ENCODE measurements around the gene PPP2R2D.
A peak's percentile ranks its signal among the peaks of the same experiment; 100 is the strongest.

Gene PPP2R2D

GRCh38 chr10:131900350-131901152, at the start of gene PPP2R2D:
PPP2R2D (plus strand) TSS chr10:131901008; CDS start chr10:131901149, 141 bp downstream.
- DNase-seq (ENCODE audit: low spot score), result peak; percentile 94

GRCh38 chr10:131851346-131851745, 49.5 kb upstream of the PPP2R2D start:
- no peak for DNase-seq (ENCODE audit: low spot score)

GRCh38 chr10:131852176-131852822, 48.5 kb upstream of the PPP2R2D start:
- no peak for DNase-seq (ENCODE audit: low spot score)

GRCh38 chr10:131852823-131853609, 47.8 kb upstream of the PPP2R2D start:
- no peak for DNase-seq (ENCODE audit: low spot score)

DNA sequence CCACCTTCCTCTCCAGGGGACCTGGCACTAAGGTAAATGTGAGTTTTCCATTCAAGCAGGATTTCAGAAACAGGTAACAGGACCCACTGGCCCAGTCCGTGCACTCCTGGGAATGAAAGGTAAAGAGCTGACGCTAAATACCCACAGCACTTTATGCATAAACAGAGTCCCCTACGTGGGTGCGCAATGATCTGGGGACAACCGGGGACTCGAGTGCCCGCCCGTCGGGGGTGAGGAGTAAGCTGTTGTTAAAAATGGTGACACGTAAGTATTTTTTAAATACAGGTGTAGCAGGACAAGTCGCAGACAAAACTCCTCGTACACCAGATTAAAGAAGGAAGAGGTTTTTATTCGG, 47.2 kb upstream of the PPP2R2D start:
- no peak for DNase-seq (ENCODE audit: low spot score)

- DNase-seq (ENCODE audit: low spot score), result peak; percentile 47
Measured at GRCh38 chr10:131854579-131855335, 46.1 kb upstream of the PPP2R2D start.

DNA sequence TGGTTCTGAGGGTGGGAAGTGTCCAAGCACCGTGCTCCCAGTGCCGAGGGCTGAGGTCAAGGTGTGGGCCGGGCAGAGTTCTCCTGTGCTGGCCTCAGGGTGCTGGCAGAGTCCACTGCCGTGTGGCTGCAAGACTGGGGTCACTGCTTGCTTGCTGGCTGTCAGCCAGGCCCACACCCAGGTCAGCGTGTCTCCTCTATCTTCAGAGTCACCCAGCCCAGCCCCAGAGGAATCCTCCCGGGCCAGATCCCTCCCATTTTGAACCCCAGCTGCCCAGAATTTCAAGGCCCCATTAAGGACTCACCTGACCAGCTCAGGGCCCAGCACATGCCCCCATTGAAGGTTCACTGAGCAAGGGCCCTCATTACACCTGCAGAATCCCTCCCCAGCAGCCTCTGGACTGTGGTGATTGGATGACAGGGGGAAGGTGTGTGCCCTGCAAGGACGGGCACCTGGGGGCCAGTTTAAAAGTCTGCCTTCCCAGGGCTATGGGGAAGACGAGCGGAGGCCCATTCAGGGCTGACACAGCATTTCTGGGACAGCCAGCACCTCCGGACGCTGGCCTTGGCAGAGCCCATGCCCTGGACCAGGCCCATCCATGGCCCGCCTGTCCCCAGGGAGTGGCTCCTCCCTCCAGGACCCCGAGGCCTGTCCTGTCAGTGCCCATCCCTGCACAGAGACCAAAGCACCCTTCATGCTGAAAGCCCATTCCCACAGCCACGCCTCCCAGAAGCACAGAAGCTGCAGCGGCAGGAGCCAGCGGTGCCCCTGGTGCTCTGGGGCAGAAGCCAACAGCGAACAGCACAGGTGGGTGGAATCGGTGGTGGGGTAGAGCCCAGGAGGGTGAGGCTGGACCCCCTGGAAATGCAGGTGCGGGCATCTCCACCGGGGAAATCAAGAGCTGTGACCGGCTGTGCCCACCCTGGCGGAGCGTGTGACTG, 45.1 kb upstream of the PPP2R2D start:
- DNase-seq (ENCODE audit: low spot score), result no peak

GRCh38 chr10:131856441-131857094, 44.2 kb upstream of the PPP2R2D start:
- no peak for DNase-seq (ENCODE audit: low spot score)

DNA sequence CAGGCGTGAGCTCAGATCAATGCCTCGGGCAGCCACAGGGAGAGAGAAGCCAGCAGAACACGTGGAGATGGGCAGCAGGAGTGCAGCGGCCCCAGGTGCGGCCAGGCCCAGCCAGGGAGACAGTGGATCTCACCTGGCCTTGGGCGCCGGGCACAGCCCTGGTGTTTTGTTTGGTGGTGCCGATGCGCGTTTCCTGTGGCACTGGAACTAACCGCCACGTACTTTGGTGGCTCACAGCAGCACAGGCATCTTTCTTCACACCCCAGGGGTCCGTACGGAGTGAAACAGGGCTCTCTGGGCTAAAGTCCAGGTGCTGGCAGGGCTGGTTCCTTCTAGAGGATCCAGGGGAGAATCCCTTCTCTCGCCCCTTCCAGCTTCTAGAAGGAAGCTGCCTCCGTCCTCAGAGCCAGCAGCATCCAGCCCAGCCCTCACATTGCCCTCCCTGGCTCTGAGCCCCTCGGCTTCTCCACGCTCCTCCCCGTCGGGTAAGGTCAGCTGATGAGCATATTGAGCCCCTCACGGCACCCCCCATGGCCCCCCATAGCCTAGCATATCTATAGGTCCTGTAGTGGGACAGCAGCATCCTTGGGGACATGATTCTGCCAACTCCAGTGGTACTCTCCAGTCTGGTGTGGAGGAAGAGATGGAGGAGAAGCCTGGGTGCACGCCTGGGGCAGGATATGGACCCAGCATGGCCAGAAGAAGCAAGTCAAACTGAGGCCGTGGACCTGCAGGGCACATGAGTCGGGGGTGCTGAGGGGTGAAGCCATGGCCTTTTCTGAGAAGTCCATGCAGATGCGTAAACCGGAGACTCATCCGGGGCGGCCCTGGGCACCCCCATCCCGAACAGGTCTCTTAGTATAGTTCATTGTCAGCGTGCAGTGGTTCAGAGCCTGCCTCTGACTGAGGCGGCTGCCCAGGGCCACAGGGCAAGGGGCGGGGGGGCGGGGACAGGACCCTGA, 43.4 kb upstream of the PPP2R2D start:
- DNase-seq (ENCODE audit: low spot score), result no peak

DNA sequence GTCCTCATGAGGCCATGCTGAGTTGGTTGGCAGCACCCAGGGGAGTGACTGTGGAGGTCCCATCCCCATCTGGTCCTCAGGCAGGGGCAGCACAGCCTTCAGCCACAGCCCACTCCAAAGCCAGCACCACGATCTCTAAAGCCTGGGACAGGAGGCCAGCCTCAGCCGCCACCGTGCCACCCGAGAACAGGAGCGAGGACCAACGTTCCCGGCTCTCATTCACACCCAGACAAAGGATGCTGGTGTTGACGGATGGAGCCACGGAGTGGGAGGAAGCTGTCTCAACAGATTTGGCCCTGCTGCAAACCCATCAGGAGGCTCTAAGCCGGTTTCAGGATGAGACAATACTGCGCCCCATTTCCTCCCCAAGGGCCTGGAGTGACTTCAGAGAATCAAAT, 42.7 kb upstream of the PPP2R2D start:
- DNase-seq (ENCODE audit: low spot score), result no peak

DNA sequence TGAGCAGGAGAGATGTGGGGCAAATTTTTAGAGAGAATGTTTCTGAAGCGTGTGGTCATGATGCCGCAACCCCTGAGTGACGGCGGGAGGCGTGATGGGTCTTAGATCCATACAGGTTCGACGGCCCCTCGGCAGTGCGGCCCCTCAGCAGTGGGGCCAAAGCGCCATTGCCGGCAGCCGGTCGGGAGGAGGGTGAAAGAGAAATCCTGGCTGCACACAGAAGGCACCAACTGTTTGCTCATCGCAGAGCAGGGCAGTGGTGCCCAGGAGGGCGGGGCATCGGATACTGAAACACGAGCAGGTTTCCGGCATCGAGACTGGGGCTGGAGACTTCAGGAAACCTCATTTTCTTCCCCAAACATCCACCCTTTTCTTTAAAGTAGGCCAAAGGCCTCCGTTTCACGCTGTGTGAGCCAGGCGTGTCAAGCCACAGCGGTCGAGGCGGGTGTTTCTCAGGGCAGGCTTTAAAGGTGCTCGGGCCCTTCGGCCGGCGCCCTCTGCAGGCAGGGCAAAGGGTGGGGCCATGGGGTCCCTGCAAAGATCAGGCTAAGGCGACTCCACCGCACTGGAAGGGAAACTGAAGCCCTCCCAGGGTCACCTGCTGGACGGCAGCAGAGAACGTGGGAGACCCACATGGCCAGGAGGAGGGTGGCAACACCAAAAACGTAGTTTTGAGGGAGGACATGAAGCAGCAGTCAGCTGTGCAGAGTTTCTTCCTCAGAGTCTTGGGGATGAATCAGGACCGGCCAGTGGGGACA, 42.0 kb upstream of the PPP2R2D start:
- no peak for DNase-seq (ENCODE audit: low spot score)

GRCh38 chr10:131859341-131860020, 41.3 kb upstream of the PPP2R2D start:
- DNase-seq (ENCODE audit: low spot score), result no peak

GRCh38 chr10:131860311-131860710, 40.5 kb upstream of the PPP2R2D start:
- DNase-seq (ENCODE audit: low spot score), result no peak

DNA sequence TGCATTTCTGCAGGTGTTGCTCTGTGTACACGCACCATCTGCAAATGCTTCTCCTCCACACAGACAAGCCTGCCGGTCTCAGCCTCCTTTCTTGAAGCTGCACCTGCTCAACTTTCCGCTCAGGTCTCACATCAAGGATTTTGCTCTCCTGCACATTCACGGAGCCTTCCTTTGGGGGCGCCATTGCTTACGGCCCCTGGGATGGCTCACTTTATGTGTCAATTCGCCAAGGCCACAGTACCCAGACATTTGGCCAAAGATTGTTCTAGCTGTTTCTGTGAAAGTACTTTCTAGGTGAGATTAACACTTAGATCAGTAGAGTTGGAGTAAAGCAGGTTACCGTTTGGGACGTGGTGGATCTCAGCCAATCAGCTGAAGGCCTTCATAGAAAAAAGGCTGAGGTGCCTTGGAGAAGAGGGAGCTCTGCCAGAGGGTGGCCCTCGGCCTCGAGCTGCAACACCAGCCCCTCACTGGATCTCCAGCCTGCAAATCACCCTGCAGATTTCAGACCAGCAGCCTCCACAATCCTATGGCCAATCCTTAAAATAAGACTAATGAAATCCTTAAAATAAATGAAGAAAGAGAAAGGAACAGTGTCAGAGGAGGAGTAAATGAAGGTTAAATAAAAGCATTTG, 39.9 kb upstream of the PPP2R2D start:
- DNase-seq (ENCODE audit: low spot score), result no peak

DNA sequence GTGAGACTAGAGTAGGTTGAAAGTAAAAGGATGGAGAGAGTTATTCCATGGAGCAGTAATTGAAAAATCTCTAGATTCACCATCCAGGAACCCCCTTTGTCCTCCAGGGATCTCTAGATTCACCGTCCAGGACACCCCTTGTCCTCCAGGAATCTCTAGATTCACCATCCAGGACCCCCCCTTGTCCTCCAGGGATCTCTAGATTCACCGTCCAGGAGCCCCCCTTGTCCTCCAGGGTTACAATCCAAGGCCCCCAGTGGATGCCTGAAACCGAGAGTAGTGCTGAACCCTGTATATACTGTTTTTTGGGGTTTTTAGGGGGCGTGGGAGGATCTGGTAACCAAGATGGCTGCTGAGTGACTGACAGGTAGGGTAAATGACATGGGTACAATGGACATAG, 38.3 kb upstream of the PPP2R2D start:
- DNase-seq (ENCODE audit: low spot score), result no peak

DNA sequence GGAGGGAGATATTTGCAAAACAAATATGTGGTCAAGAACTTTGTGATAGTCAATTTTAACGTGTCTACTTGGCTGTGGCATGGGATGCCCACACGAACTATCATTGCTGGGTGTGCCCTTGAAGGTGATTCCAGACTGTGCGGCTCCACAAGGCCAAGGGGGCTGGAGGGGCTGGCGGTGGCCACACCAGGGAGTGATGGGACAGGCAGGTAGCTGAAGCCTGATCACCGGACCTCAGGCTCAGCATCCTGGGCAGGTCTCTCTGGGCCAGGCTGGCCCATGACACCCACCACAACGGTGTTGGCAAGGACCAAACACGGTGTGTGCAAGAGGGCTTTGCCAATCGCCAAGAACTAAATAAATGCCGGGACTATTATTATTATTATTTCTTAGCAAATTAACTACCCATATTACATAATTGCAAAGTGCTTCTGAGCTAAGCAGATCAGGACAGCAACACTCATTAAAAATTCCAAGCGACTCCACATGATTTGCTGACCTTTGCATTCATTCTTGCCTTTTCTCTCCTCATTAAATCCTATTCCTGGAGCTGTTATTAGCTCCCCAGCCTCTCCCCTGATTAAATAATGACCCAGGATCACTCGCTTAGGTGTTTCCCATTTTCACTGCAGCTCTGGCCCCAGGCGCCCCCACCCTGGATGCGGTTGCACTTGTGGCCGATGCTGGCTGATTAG, 35.4 kb upstream of the PPP2R2D start:
- no peak for DNase-seq (ENCODE audit: low spot score)

DNA sequence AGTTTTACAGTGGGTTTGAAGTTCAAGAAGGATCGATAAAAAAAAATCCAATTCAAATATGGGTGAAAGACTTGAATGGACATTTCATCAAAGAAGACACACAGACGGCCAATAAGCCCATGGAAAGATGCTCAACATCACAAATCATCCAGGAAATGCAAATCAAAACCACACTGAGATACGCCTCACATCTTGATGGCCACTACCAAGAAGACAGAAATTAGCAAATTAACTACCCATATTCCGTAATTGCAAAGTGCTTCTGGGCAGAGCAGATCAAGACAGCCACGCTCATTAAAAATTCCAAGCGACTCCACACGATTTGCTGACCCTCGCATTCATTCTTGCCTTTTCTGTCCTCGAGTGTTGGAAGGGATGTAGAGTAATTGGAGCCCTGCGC, 34.1 kb upstream of the PPP2R2D start:
- DNase-seq (ENCODE audit: low spot score), result no peak
